GM12872 (cell line): ENCODE measurements around the gene SCNN1G.

Experiments used
- TF ChIP-seq, protein P1 (sequence below): IDR thresholded peaks from 3 replicates; pipeline ENCODE4 v1.5.1; 2011; ENCODE audit warnings: low read depth, mild to moderate bottlenecking, low read length, moderate library complexity; ENCODE audit not compliant: insufficient read depth

The SCNN1G gene

DNA sequence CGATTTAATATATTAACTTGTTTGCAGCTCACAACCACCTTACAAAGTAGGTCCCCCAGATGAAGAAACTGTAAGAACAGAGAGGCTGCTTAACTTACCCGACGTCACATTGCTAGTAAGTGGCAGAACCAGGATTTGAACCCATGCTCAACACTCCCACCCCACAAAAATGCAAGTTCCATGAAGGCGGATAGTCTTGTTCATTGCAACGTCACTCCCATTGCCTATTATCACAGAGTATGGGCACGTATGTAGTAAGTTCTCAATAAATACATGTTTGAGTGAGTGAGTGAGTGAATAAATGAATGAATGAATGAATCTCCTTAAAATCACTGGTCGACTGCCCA, 34.4 kb upstream of the SCNN1G start:
- TF ChIP-seq, protein P1, sequence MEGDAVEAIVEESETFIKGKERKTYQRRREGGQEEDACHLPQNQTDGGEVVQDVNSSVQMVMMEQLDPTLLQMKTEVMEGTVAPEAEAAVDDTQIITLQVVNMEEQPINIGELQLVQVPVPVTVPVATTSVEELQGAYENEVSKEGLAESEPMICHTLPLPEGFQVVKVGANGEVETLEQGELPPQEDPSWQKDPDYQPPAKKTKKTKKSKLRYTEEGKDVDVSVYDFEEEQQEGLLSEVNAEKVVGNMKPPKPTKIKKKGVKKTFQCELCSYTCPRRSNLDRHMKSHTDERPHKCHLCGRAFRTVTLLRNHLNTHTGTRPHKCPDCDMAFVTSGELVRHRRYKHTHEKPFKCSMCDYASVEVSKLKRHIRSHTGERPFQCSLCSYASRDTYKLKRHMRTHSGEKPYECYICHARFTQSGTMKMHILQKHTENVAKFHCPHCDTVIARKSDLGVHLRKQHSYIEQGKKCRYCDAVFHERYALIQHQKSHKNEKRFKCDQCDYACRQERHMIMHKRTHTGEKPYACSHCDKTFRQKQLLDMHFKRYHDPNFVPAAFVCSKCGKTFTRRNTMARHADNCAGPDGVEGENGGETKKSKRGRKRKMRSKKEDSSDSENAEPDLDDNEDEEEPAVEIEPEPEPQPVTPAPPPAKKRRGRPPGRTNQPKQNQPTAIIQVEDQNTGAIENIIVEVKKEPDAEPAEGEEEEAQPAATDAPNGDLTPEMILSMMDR = no peak

DNA sequence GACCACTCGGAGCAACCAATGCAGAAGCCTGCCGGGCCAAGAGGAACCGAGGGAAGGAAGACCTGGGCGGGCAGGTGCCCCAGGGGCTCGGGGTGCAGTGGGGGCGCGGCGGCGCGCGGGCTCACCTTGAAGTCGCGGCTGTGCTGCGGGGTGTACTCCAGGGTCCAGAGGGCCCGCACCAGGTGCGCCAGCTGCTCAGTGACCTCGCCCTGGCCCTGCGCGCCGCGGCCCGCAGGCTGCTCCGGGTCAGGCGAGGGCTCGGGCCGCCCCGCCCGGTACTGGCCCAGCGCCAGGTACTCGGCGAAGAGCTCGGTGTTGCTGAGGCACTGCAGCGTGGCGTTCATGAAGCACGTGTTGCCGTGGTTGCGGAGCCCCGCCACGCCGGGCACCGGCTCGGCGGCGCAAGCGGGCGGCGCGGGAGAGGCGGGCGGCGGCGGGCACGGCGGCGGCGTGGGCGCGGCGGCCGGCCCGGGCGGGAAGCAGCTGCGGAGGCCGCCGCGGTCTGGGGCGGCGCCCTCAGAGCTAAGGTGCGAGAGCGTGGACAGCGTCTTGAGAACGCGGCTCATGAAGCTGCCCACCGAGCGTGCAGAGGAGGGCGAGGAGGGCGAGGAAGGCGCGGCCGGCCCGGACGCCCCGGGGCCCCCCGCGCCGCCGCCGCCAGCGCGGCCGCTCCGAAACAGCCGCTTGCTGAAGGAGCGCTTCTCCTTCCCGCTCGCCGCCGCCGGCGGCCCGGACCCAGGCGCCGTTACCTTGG, 33.9 kb upstream of the SCNN1G start:
- TF ChIP-seq, protein P1 = no peak

DNA sequence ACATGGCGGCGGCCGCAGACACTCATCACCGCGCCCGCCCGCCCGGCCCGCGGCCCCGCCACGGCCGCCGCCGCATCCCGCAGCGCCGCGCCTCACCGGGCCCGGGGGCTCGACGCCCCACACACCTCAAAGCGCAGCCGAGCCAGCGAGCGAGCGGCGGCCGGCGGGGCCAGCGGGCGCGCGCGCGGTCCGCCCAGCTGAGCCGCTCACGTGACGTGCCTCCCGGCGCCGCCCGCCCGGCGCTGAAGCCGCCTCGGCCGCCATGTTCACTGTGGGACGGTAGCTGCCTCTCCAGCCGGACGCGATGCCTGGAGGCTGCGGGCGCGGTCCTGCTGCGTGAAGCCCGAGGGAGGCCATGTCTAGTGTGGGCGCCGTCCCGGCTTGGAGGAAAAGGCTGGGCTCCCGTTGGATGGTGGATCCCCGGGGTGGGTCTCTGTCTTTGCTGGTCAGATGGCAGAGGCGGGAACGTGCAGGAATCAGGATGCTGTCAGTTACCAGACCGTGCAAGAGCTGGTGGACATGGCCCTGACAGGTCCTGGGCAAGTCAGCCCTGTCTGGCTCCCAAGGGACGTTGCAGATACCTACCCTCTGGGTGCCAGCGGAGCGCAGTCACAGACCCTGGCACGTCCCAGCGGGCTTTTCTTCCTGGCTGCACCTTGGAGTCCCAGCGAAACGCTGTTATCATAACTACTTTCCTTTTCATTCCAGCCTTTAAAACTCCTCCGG, 33.1 kb upstream of the SCNN1G start, which contains the start of gene USP31:
Gene USP31, minus strand, starts transcription at position 186 of the 726 bp plus-strand sequence. Its CDS starts 182 bp downstream, at position 4.
- TF ChIP-seq, protein P1 = no peak

DNA sequence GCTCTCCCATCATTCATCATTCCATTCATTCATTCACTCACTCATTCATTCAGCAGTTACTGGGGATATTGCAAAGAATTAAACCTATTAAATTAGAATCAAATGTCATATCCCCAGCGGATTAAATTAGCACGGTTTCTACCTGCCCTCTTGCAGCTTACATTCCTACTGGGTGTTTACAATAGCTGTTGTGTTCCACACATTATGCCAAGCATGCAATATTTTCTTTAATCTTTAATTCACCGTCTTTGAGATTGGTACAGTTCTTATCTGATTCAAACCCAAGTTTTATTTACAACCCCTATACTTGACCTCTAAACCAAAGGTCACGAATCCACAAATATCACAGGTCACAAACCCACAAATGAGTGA, 32.6 kb upstream of the SCNN1G start:
- TF ChIP-seq, protein P1 = no peak

DNA sequence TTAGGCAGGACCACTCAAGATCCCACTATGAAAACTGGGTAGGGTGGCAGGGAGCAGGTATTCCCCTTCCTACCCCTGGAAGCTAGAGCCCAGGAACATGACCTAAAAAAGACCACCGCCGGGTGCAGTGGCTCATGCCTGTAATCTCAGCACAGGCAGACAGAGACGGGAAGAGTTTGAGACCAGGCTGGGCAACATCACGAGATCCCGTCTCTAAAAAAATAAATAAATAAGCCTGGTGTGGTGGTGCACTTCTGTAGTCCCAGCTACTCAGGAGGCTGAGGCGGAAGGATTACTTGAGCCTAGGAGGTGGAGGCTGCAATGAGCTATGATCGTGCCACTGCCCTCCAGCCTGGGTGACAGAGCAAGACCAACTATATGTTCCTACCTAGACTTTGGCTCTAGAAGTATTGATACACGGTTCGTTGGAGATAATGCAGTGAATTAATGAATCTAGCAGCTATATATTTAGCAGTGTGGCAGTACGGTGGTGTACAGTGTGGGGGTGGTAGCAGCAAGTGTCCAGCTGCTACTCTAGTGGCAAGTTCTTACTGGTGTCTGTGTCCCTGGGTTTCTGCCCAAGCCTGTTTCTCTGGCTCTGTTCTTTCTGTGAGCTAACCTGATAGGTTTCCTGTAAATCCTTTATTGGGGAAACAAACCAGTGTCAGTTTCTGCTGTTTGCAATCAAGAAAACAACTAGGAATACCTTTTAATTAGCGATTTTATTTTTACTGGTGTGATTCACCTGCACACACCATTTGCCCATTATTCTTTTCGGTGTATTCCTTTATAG, 30.0 kb upstream of the SCNN1G start:
- TF ChIP-seq, protein P1 = no peak

DNA sequence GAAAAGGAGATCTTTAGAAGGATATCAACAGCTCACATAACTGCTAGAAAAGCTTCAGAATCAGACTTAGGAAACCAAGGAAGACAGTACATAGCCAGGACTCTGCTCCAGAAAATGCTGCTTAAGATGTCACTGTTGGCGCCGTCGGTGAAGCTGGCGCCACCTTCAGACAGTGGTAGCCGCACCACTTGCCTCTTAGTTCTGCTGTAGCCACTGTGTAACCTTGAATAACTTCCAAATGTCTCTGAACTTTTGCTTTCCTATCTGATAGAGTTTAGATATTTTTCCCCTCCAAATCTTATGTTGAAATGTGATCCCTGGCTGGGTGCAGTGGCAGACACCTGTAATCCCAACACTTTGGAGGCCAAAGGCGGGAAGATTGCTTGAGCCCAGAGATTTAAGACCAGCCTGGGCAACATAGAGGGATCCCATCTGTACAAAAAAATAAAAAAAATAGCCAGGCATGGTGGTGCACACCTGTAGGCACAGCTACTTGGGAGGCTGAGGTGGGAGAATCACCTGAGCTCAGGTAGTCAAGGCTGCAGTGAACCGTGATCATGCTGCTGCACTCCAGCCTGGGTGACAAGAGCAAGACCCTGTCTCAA, 27.0 kb upstream of the SCNN1G start:
- TF ChIP-seq, protein P1 = peak; percentile 59

DNA sequence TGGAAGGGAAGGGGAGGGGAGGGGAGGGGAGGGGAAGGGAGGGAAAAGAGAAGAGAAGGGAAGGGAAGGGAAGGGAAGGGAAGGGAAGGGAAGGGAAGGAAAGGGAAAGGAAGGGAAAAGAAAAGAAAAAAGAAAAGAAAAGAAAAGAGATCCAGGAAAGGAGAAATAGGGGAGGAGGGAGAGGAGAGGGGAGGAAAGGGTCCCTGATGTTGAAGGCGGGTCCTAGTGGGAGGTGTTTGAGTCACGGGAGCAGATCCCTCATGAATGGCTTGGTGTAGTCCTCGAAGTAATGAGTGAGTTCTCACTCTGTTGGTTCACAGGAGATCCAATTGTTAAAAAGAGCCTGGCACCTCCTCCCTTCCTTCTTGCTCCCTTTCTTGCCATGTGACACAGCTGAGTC, 26.4 kb upstream of the SCNN1G start:
- TF ChIP-seq, protein P1 = no peak
